Measurements from ENCODE around the gene OAT.

OAT gene

GRCh38 chr10:124378881-124379471, 39.7 kb downstream of the OAT start:
- no peak overlapping the region for H3K4me3 ChIP-seq (replicated peaks; ENCODE audit: low read depth, low read length)
- DNase-seq (ENCODE audit: low read depth) = no peak

GRCh38 chr10:124378271-124378670, 40.5 kb downstream of the OAT start:
- no peak overlapping the region for H3K4me3 ChIP-seq (replicated peaks; ENCODE audit: low read depth, low read length)
- DNase-seq (ENCODE audit: low read depth) = no peak
- no peak for TF ChIP-seq CTCF (IDR thresholded peaks at IDR 0.05; ENCODE audit: low read length, missing control alignments)

More at GRCh38 chr10:124378881-124379471, 39.7 kb downstream of the OAT start:
- TF ChIP-seq CTCF (IDR thresholded peaks at IDR 0.05; ENCODE audit: low read length, missing control alignments) = no peak

GRCh38 chr10:124377101-124377500, 41.6 kb downstream of the OAT start:
- H3K4me3 ChIP-seq (replicated peaks; ENCODE audit: low read depth, low read length) = no peak overlapping the region
- DNase-seq (ENCODE audit: low read depth) = no peak
- no peak for TF ChIP-seq CTCF (IDR thresholded peaks at IDR 0.05; ENCODE audit: low read length, missing control alignments)

GRCh38 chr10:124376411-124376810, 42.3 kb downstream of the OAT start:
- TF ChIP-seq CTCF (IDR thresholded peaks at IDR 0.05; ENCODE audit: low read length, missing control alignments) = no peak
- H3K4me3 ChIP-seq (replicated peaks; ENCODE audit: low read depth, low read length) = no peak overlapping the region
- no peak for DNase-seq (ENCODE audit: low read depth)

- H3K4me3 ChIP-seq (replicated peaks; ENCODE audit: low read depth, low read length) = no peak overlapping the region
- no peak for DNase-seq (ENCODE audit: low read depth)
- no peak for TF ChIP-seq CTCF (IDR thresholded peaks at IDR 0.05; ENCODE audit: low read length, missing control alignments)
Observed at GRCh38 chr10:124375691-124376090, 43.0 kb downstream of the OAT start.

GRCh38 chr10:124375353-124375614, 43.4 kb downstream of the OAT start:
- no peak for TF ChIP-seq CTCF (IDR thresholded peaks at IDR 0.05; ENCODE audit: low read length, missing control alignments)
- DNase-seq (ENCODE audit: low read depth) = no peak
- no peak overlapping the region for H3K4me3 ChIP-seq (replicated peaks; ENCODE audit: low read depth, low read length)

GRCh38 chr10:124374535-124375352, 44.0 kb downstream of the OAT start:
- no peak for DNase-seq (ENCODE audit: low read depth)
- no peak for TF ChIP-seq CTCF (IDR thresholded peaks at IDR 0.05; ENCODE audit: low read length, missing control alignments)

More at GRCh38 chr10:124374535-124375352, 44.0 kb downstream of the OAT start:
- no peak overlapping the region for H3K4me3 ChIP-seq (replicated peaks; ENCODE audit: low read depth, low read length)

Measured in fibroblast of pulmonary artery (primary cell).